ENCODE measurements around the gene GLA.

Gene GLA

GRCh38 chrX:101388604-101389003 is 19.1 kb downstream of the GLA start:
- no peak overlapping the region for H3K4me3 ChIP-seq (ENCODE audit: low read length)
- TF ChIP-seq ZNF274 (IDR thresholded peaks at IDR 0.05; ENCODE audit: low read depth, low read length) = no peak

GRCh38 chrX:101386542-101386885 is 21.2 kb downstream of the GLA start:
- peak overlapping the region; percentile 57; the same call in 1 of the 2 replicates for H3K4me3 ChIP-seq (ENCODE audit: low read length)
- no peak for TF ChIP-seq ZNF274 (IDR thresholded peaks at IDR 0.05; ENCODE audit: low read depth, low read length)

- peak within 1 kb of the TSS; percentile 57 for H3K4me3 ChIP-seq (ENCODE audit: low read length)
- no peak for TF ChIP-seq ZNF274 (IDR thresholded peaks at IDR 0.05; ENCODE audit: low read depth, low read length)
These were observed 21.8 kb downstream of the GLA start, which contains the start of gene BTK for GRCh38 chrX:101385795-101386541. BTK (minus strand) TSS chrX:101386191; CDS start chrX:101375284, 10,907 bp downstream.

- no peak for TF ChIP-seq ZNF274 (IDR thresholded peaks at IDR 0.05; ENCODE audit: low read depth, low read length)
- peak overlapping the region; percentile 57 for H3K4me3 ChIP-seq (ENCODE audit: low read length)
These were observed 22.6 kb downstream of the GLA start for GRCh38 chrX:101385026-101385684.

- TF ChIP-seq ZNF274 (IDR thresholded peaks at IDR 0.05; ENCODE audit: low read depth, low read length) = no peak
- peak overlapping the region; percentile 57 for H3K4me3 ChIP-seq (ENCODE audit: low read length)
These were observed 24.0 kb downstream of the GLA start for GRCh38 chrX:101383679-101384205.

- TF ChIP-seq ZNF274 (IDR thresholded peaks at IDR 0.05; ENCODE audit: low read depth, low read length) = no peak
These were observed 30.2 kb downstream of the GLA start for GRCh38 chrX:101377547-101377946.

GRCh38 chrX:101370888-101371504 is 36.7 kb downstream of the GLA start:
- TF ChIP-seq ZNF274 (IDR thresholded peaks at IDR 0.05; ENCODE audit: low read depth, low read length) = no peak
- no peak overlapping the region for H3K4me3 ChIP-seq (ENCODE audit: low read length)

More at GRCh38 chrX:101377547-101377946, 30.2 kb downstream of the GLA start:
- H3K4me3 ChIP-seq (ENCODE audit: low read length) = no peak overlapping the region

GRCh38 chrX:101369687-101370086 is 38.0 kb downstream of the GLA start:
- no peak for TF ChIP-seq ZNF274 (IDR thresholded peaks at IDR 0.05; ENCODE audit: low read depth, low read length)
- H3K4me3 ChIP-seq (ENCODE audit: low read length) = no peak overlapping the region

GRCh38 chrX:101368800-101369199 is 38.9 kb downstream of the GLA start:
- H3K4me3 ChIP-seq (ENCODE audit: low read length) = no peak overlapping the region
- no peak for TF ChIP-seq ZNF274 (IDR thresholded peaks at IDR 0.05; ENCODE audit: low read depth, low read length)

GRCh38 chrX:101365301-101365795 is 42.4 kb downstream of the GLA start:
- no peak for TF ChIP-seq ZNF274 (IDR thresholded peaks at IDR 0.05; ENCODE audit: low read depth, low read length)
- H3K4me3 ChIP-seq (ENCODE audit: low read length) = no peak overlapping the region

- H3K4me3 ChIP-seq (ENCODE audit: low read length) = no peak overlapping the region
- no peak for TF ChIP-seq ZNF274 (IDR thresholded peaks at IDR 0.05; ENCODE audit: low read depth, low read length)
These were observed 45.0 kb downstream of the GLA start for GRCh38 chrX:101362757-101363156.

- H3K4me3 ChIP-seq (ENCODE audit: low read length) = no peak overlapping the region
- TF ChIP-seq ZNF274 (IDR thresholded peaks at IDR 0.05; ENCODE audit: low read depth, low read length) = no peak
These were observed 45.6 kb downstream of the GLA start for GRCh38 chrX:101362116-101362515.

- no peak for TF ChIP-seq ZNF274 (IDR thresholded peaks at IDR 0.05; ENCODE audit: low read depth, low read length)
- H3K4me3 ChIP-seq (ENCODE audit: low read length) = no peak overlapping the region
These were observed 47.3 kb downstream of the GLA start for GRCh38 chrX:101360390-101360789.

GRCh38 chrX:101359966-101360365 is 47.8 kb downstream of the GLA start:
- no peak overlapping the region for H3K4me3 ChIP-seq (ENCODE audit: low read length)
- TF ChIP-seq ZNF274 (IDR thresholded peaks at IDR 0.05; ENCODE audit: low read depth, low read length) = no peak

Data from GM08714 (cell line).